Measurements from ENCODE around the gene TBCE. TPM values are rescaled to one million over a fixed set of nuclear protein-coding genes. Genes with fewer than 3 reads are reported as not detected.

Gene TBCE
- total and polyA plus RNA-seq, 4 donors, result 9.5 to 19.7 (median 14.1) TPM

GRCh38 chr1:235417086-235417697, 50.0 kb downstream of the TBCE start (continued):
- TF ChIP-seq REST (IDR thresholded peaks at IDR 0.05) (no peak), SP1 (IDR thresholded peaks at IDR 0.05) (no peak), HNF4A (conservative IDR thresholded peaks at IDR 0.05) (peak in 1 of 2 donors; percentile 35), FOXA1 (IDR thresholded peaks at IDR 0.05) (no peak), YY1 (IDR thresholded peaks at IDR 0.05) (no peak), EGR1 (IDR thresholded peaks at IDR 0.05; ENCODE audit: low read depth in 2 of 2) (no peak)

GRCh38 chr1:235421751-235422150, 54.5 kb downstream of the TBCE start:
- H3K4me1 ChIP-seq (ENCODE audit: control insufficient read depth in 4 of 4, insufficient read depth in 4 of 4, low read length in 3 of 4), result peaks cover 0 to 4% (median 3%) of the 10 kb centered on the region in 4 donors
- DNase-seq (ENCODE audit: low spot score), result no peak
- no peaks in the 10 kb centered on the region for H3K9me3 ChIP-seq (ENCODE audit: control insufficient read depth in 4 of 4, low read length in 3 of 4)
- no peak overlapping the region for H3K9ac ChIP-seq (ENCODE audit: low read depth in 1 of 2, low read length in 2 of 2)
- H3K4me3 ChIP-seq (ENCODE audit: low read depth in 1 of 3, low read length in 3 of 3), result no peak overlapping the region
- TF ChIP-seq NR2F2 (IDR thresholded peaks at IDR 0.05) (no peak), HNF4G (IDR thresholded peaks at IDR 0.05) (no peak)
- no peaks in the 10 kb centered on the region for H3K27me3 ChIP-seq (ENCODE audit: control insufficient read depth in 4 of 4, insufficient read depth in 4 of 4, low read length in 3 of 4)
- no peak overlapping the region for H3K27ac ChIP-seq (ENCODE audit: low read depth in 1 of 2, low read length in 2 of 2)
- WGBS, result 82% methylated on average over 3 of the region's 3 CpGs
- peaks cover 0 to 8% (median 5%) of the 10 kb centered on the region in 4 donors for H3K36me3 ChIP-seq (ENCODE audit: control insufficient read depth in 4 of 4, insufficient read depth in 3 of 4, low read depth in 1 of 4, low read length in 3 of 4)

DNA sequence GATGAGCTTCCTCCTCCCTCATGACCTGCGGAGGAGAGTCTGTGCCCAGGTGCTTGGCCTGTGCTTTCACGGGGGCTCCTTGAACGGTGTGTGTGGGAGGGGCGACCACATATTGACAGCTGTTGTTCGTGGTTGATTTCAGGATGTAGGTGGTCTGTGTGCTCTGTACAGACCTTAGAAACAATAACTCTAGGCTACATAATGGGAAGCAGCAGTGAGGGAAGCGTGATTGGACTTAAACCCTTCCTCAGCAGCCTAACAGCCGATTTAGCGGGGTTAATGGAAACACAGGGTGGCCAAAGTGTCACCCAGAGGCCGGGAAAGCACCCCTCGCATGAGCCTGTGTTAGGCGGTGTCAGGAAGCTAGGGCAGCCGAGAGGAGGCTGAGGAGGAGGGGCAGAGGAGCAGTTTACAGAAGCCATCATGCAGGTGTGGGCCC, 56.0 kb downstream of the TBCE start:
- Histone ChIP-seq H3K4me3 (ENCODE audit: low read depth in 1 of 3, low read length in 3 of 3) (no peak overlapping the region), H3K27me3 (ENCODE audit: control insufficient read depth in 4 of 4, insufficient read depth in 4 of 4, low read length in 3 of 4) (no peaks in the 10 kb centered on the region), H3K4me1 (ENCODE audit: control insufficient read depth in 4 of 4, insufficient read depth in 4 of 4, low read length in 3 of 4) (no peaks in the 10 kb centered on the region), H3K27ac (ENCODE audit: low read depth in 1 of 2, low read length in 2 of 2) (no peak overlapping the region), H3K9ac (ENCODE audit: low read depth in 1 of 2, low read length in 2 of 2) (no peak overlapping the region), H3K9me3 (ENCODE audit: control insufficient read depth in 4 of 4, low read length in 3 of 4) (no peaks in the 10 kb centered on the region), H3K36me3 (ENCODE audit: control insufficient read depth in 4 of 4, insufficient read depth in 3 of 4, low read depth in 1 of 4, low read length in 3 of 4) (peaks cover 1 to 8% (median 4%) of the 10 kb centered on the region in 4 donors)
- no peak for DNase-seq (ENCODE audit: low spot score)
- 68% methylated on average over 12 of the region's 12 CpGs for WGBS
- TF ChIP-seq YY1 (IDR thresholded peaks at IDR 0.05) (no peak), HNF4A (conservative IDR thresholded peaks at IDR 0.05) (no peak)

DNA sequence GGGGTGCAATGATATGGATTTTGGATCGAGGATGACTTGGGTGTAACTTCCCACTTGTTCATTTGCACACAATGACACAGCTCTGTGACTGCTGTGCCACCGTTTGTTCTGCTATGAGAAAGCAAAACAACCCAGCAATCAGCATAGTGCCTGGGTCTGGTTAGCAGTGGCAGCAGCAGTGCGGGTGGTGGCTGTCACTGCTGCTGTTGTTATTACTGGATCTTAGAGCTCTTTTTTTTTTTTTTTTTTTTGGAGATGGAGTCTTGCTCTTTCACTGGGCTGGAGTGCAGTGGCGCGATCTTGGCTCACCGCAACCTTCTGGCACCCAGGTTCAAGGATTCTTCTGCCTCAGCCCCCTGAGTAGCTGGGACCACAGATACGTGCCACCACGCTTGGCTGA, 56.9 kb downstream of the TBCE start:
- DNase-seq (ENCODE audit: low spot score), result no peak
- 90% methylated on average over 8 of the region's 8 CpGs for WGBS

More for the DNA sequence above, 56.9 kb downstream of the TBCE start:
- Histone ChIP-seq H3K27ac (ENCODE audit: low read depth in 1 of 2, low read length in 2 of 2) (no peak overlapping the region), H3K9ac (ENCODE audit: low read depth in 1 of 2, low read length in 2 of 2) (no peak overlapping the region), H3K4me3 (ENCODE audit: low read depth in 1 of 3, low read length in 3 of 3) (no peak overlapping the region), H3K27me3 (ENCODE audit: control insufficient read depth in 4 of 4, insufficient read depth in 4 of 4, low read length in 3 of 4) (no peaks in the 10 kb centered on the region), H3K36me3 (ENCODE audit: control insufficient read depth in 4 of 4, insufficient read depth in 3 of 4, low read depth in 1 of 4, low read length in 3 of 4) (peaks cover 0 to 8% (median 4%) of the 10 kb centered on the region in 4 donors), H3K4me1 (ENCODE audit: control insufficient read depth in 4 of 4, insufficient read depth in 4 of 4, low read length in 3 of 4) (no peaks in the 10 kb centered on the region), H3K9me3 (ENCODE audit: control insufficient read depth in 4 of 4, low read length in 3 of 4) (no peaks in the 10 kb centered on the region)
- TF ChIP-seq EGR1 (IDR thresholded peaks at IDR 0.05; ENCODE audit: low read depth in 2 of 2), result no peak
- TF ChIP-seq MAX (IDR thresholded peaks at IDR 0.05), result no peak
- TF ChIP-seq JUND (IDR thresholded peaks at IDR 0.05), result no peak
- TF ChIP-seq HNF4G (IDR thresholded peaks at IDR 0.05), result no peak
- TF ChIP-seq HNF4A (conservative IDR thresholded peaks at IDR 0.05), result no peak
- TF ChIP-seq, protein P1, sequence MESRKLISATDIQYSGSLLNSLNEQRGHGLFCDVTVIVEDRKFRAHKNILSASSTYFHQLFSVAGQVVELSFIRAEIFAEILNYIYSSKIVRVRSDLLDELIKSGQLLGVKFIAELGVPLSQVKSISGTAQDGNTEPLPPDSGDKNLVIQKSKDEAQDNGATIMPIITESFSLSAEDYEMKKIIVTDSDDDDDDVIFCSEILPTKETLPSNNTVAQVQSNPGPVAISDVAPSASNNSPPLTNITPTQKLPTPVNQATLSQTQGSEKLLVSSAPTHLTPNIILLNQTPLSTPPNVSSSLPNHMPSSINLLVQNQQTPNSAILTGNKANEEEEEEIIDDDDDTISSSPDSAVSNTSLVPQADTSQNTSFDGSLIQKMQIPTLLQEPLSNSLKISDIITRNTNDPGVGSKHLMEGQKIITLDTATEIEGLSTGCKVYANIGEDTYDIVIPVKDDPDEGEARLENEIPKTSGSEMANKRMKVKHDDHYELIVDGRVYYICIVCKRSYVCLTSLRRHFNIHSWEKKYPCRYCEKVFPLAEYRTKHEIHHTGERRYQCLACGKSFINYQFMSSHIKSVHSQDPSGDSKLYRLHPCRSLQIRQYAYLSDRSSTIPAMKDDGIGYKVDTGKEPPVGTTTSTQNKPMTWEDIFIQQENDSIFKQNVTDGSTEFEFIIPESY (IDR thresholded peaks at IDR 0.05), result no peak
- no peak for TF ChIP-seq RXRA (IDR thresholded peaks at IDR 0.05)

Data from liver (tissue), 9 donors.